ENCODE results near the gene CHD2. TPM values are rescaled to one million over a fixed set of nuclear protein-coding genes. Genes with fewer than 3 reads are reported as not detected.
A peak's percentile ranks its signal among the peaks of the same experiment; 100 is the strongest.
"Not testable (repeated sequence)": the region's sequence is repeated elsewhere in the genome, so short reads cannot be mapped to it uniquely, and the experiment has no call there.

The CHD2 gene
- total RNA-seq, 1 donor from 2014 or later = 63.4 TPM

- no peak for DNase-seq (ENCODE audit: extremely low read depth, low read depth, low spot score)
Observed at GRCh38 chr15:92904722-92905571, 4.8 kb downstream of the CHD2 start.

- no peak for DNase-seq (ENCODE audit: extremely low read depth, low read depth, low spot score)
Observed at GRCh38 chr15:92906020-92906419, 5.9 kb downstream of the CHD2 start.

GRCh38 chr15:92906563-92907081 lies 6.5 kb downstream of the CHD2 start:
- no peak for DNase-seq (ENCODE audit: extremely low read depth, low read depth, low spot score)

- no peak for DNase-seq (ENCODE audit: extremely low read depth, low read depth, low spot score)
Observed at GRCh38 chr15:92907229-92907628, 7.1 kb downstream of the CHD2 start.

- DNase-seq (ENCODE audit: extremely low read depth, low read depth, low spot score) = no peak
Observed at GRCh38 chr15:92907896-92908712, 8.0 kb downstream of the CHD2 start.

GRCh38 chr15:92908713-92909057 lies 8.6 kb downstream of the CHD2 start:
- DNase-seq (ENCODE audit: extremely low read depth, low read depth, low spot score) = no peak

- no peak for DNase-seq (ENCODE audit: extremely low read depth, low read depth, low spot score)
Observed at GRCh38 chr15:92909136-92909781, 9.1 kb downstream of the CHD2 start.

GRCh38 chr15:92910451-92910850 lies 10.3 kb downstream of the CHD2 start:
- no peak for DNase-seq (ENCODE audit: extremely low read depth, low read depth, low spot score)

GRCh38 chr15:92914103-92914499 lies 14.0 kb downstream of the CHD2 start:
- DNase-seq (ENCODE audit: extremely low read depth, low read depth, low spot score) = no peak

- no peak for DNase-seq (ENCODE audit: extremely low read depth, low read depth, low spot score)
Observed at GRCh38 chr15:92914768-92915221, 14.7 kb downstream of the CHD2 start.

- no peak for DNase-seq (ENCODE audit: extremely low read depth, low read depth, low spot score)
Observed at GRCh38 chr15:92915766-92916435, 15.8 kb downstream of the CHD2 start.

- DNase-seq (ENCODE audit: extremely low read depth, low read depth, low spot score) = peak; percentile 94
Observed at GRCh38 chr15:92917598-92918407, 17.7 kb downstream of the CHD2 start.

- DNase-seq (ENCODE audit: extremely low read depth, low read depth, low spot score) = not testable (repeated sequence)
Observed at GRCh38 chr15:92918881-92919280, 18.8 kb downstream of the CHD2 start.

- no peak for DNase-seq (ENCODE audit: extremely low read depth, low read depth, low spot score)
Observed at GRCh38 chr15:92920595-92921161, 20.6 kb downstream of the CHD2 start.

- no peak for DNase-seq (ENCODE audit: extremely low read depth, low read depth, low spot score)
Observed at GRCh38 chr15:92921215-92922131, 21.3 kb downstream of the CHD2 start.

GRCh38 chr15:92922418-92923002 lies 22.4 kb downstream of the CHD2 start:
- no peak for DNase-seq (ENCODE audit: extremely low read depth, low read depth, low spot score)

GRCh38 chr15:92924216-92924615 lies 24.1 kb downstream of the CHD2 start:
- no peak for DNase-seq (ENCODE audit: extremely low read depth, low read depth, low spot score)

- DNase-seq (ENCODE audit: extremely low read depth, low read depth, low spot score) = no peak
Observed at GRCh38 chr15:92925454-92925853, 25.3 kb downstream of the CHD2 start.
